Measurements from ENCODE around the gene SLC10A7.

GRCh38 chr4:146255463-146255862 lies 266.3 kb downstream of the SLC10A7 start:
- TF ChIP-seq EP300 (IDR thresholded peaks at IDR 0.05) (no peak), CTCF (IDR thresholded peaks at IDR 0.05) (no peak), POLR2A (IDR thresholded peaks at IDR 0.05) (no peak)
